Panc1 (cell line): Measurements from ENCODE around the gene CACNA2D4. TPM values are rescaled to one million over a fixed set of nuclear protein-coding genes. Genes with fewer than 3 reads are reported as not detected.

Experiments used
- ATAC-seq: fragments of 200-7000 bp; cut with Tn5 transposase; 2 replicates; pipeline ENCODE4 v1.9.1; 2020; ENCODE audit warnings: mild to moderate bottlenecking, moderate library complexity
- BruUV-seq: library from RNA; stranded (reverse); fragments of 400-500 nt; replicated peaks from 2 replicates; lab custom pipeline; 2021; lab: Mats Ljungman, UMichigan
- CTCF ChIA-PET: fragments of 300-600 bp; sonication (Branson Sonifier 250); formaldehyde crosslinking; loops from one replicate; lab custom pipeline; 2022; ENCODE audit warnings: antibody characterized with exemption; lab: Charles Lee
- POLR2A ChIA-PET: fragments of 300-600 bp; sonication (Branson Sonifier 250); formaldehyde crosslinking; loops from one replicate; lab custom pipeline; 2022; ENCODE audit warnings: antibody characterized with exemption; lab: Charles Lee
- DNase-seq: peaks from one replicate; pipeline ENCODE4 v3.0.0-alpha.2; 2010; ENCODE audit warnings: low read depth, low spot score
- H3K27ac ChIP-seq: 2 replicates; pipeline ENCODE4 v1.5.1; 2011; ENCODE audit warnings: mild to moderate bottlenecking, low read length, inconsistent platforms
- H3K27me3 ChIP-seq: fragments of 200-500 bp; sonication (Bioruptor generic); 2 replicates; pipeline ENCODE4 v1.6.0; 2014; ENCODE audit warnings: low read length, inconsistent platforms; ENCODE audit not compliant: control insufficient read depth, insufficient read depth
- H3K36me3 ChIP-seq: fragments of 200-500 bp; sonication (Bioruptor generic); 2 replicates; pipeline ENCODE4 v1.5.1; 2014; ENCODE audit warnings: inconsistent platforms, mild to moderate bottlenecking, low read length, moderate library complexity; ENCODE audit not compliant: control insufficient read depth, insufficient read depth
- H3K4me1 ChIP-seq: 2 replicates; pipeline ENCODE4 v1.5.1; 2011; ENCODE audit warnings: inconsistent platforms, mild to moderate bottlenecking, low read length, moderate library complexity; ENCODE audit not compliant: control insufficient read depth, insufficient read depth
- H3K4me3 ChIP-seq, 2 experiments: 2 replicates each; pipeline ENCODE4 v1.5.1; 2011 to 2012; ENCODE audit warnings: low read depth in 2 of 2, low read length in 2 of 2, mild to moderate bottlenecking in 2 of 2, inconsistent platforms in 1 of 2, moderate library complexity in 1 of 2
- H3K9me3 ChIP-seq: fragments of 200-500 bp; sonication (Bioruptor generic); 2 replicates; pipeline ENCODE4 v1.5.1; 2014; ENCODE audit warnings: low read depth, mild to moderate bottlenecking, inconsistent platforms, low read length, moderate library complexity; ENCODE audit not compliant: control insufficient read depth, insufficient read depth
- CTCF ChIP-seq: fragments of 450-650 bp; IDR thresholded peaks from 2 replicates; pipeline ENCODE4 v1.5.1; 2017; ENCODE audit warnings: mild to moderate bottlenecking
- POLR2AphosphoS5 ChIP-seq: IDR thresholded peaks from 2 replicates; pipeline ENCODE4 v1.6.1; 2012; ENCODE audit warnings: mild to moderate bottlenecking, low read depth, low read length, moderate library complexity
- SIN3A ChIP-seq: IDR thresholded peaks from 2 replicates; pipeline ENCODE4 v1.6.1; 2012; ENCODE audit warnings: low read depth, mild to moderate bottlenecking, low read length, moderate library complexity, borderline replicate concordance; ENCODE audit not compliant: insufficient read depth
- TCF7L2 ChIP-seq: IDR thresholded peaks from 2 replicates; pipeline ENCODE4 v1.6.1; 2011; ENCODE audit warnings: mild to moderate bottlenecking, low read depth, low read length, inconsistent platforms
- in situ Hi-C: cut with HindIII; loops from 2 replicates; pipeline ENCODE4 v1.10.0; 2016; ENCODE audit warnings: low sequenced_read_pairs, low pct_unique_long_range_greater_than_20kb
- intact Hi-C: fragments of 100-400 bp; cut with micrococcal nuclease; formaldehyde crosslinking; loops from one replicate; pipeline ENCODE4 v1.10.0; 2022; ENCODE audit not compliant: unreplicated experiment
- total RNA-seq: library from RNA; stranded (reverse); gene quantifications from one replicate; pipeline ENCODE4 v1.2.1, GENCODE V29; 2021; ENCODE audit not compliant: unreplicated experiment
- TF ChIP-seq, protein P1 (sequence below), 2 experiments: IDR thresholded peaks; 2 replicates each; pipeline ENCODE4 v1.6.1; 2011 to 2012; ENCODE audit warnings: low read depth in 2 of 2, control low read depth in 1 of 2, low read length in 1 of 2, mild to moderate bottlenecking in 1 of 2, moderate library complexity in 1 of 2; ENCODE audit not compliant: insufficient read depth in 1 of 2

The CACNA2D4 gene
- total RNA-seq, 1 experiment from 2014 or later = 0.15 TPM

DNA sequence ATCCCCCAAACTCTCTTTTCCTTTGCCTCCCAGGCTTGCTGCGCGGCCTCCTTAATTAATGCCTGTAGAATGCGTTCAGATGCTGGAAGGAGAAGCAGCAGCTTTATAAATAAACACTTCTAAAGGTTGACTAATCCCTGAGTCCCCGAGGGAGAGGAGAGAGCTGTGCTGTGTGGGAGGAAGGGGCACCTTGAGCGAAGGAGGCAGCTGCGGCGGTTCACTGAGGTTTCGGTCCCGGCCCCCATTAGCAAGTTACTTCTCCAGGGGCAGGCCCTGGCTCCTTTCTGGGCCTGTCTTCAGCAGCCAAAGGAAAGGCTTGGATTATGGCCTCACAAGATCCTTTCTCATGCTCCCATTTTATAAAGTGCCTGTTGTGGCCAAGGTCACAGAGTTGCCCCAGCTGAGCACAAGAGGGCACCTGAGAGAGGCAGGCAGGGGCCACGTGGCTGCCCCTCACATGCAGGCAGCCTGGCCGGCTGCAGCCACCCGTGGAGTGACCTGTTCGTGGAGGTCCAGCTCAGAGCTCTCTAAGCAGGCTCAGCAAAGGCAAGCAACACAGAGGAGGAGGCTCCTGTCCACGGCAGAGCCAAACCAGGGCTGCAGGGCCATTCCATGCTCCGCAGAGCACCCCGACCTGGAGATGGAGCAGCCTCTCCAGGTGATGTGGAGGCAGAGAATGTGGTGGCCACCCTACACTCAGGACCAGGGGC, 15.0 kb upstream of the CACNA2D4 start:
- no TSS peak for BruUV-seq
- Histone ChIP-seq H3K4me3 (no peak overlapping the region), H3K27me3 (no peaks in the 10 kb centered on the region), H3K9me3 (no peaks in the 10 kb centered on the region), H3K27ac (no peak overlapping the region), H3K4me1 (peaks cover 3% of the 10 kb centered on the region; the same call in 1 of the 2 replicates), H3K36me3 (no peaks in the 10 kb centered on the region)
- DNase-seq (no peak), ATAC-seq (no peak)
- ChIA-PET CTCF (no interaction called here), POLR2A (no interaction called here)
- intact Hi-C loops (loop anchor here (10.0 kb wide), 1 partner anchor 269 kb away; no protein-coding TSS in a partner anchor), in situ Hi-C loops (no loop called here)
- TF ChIP-seq, protein P1, sequence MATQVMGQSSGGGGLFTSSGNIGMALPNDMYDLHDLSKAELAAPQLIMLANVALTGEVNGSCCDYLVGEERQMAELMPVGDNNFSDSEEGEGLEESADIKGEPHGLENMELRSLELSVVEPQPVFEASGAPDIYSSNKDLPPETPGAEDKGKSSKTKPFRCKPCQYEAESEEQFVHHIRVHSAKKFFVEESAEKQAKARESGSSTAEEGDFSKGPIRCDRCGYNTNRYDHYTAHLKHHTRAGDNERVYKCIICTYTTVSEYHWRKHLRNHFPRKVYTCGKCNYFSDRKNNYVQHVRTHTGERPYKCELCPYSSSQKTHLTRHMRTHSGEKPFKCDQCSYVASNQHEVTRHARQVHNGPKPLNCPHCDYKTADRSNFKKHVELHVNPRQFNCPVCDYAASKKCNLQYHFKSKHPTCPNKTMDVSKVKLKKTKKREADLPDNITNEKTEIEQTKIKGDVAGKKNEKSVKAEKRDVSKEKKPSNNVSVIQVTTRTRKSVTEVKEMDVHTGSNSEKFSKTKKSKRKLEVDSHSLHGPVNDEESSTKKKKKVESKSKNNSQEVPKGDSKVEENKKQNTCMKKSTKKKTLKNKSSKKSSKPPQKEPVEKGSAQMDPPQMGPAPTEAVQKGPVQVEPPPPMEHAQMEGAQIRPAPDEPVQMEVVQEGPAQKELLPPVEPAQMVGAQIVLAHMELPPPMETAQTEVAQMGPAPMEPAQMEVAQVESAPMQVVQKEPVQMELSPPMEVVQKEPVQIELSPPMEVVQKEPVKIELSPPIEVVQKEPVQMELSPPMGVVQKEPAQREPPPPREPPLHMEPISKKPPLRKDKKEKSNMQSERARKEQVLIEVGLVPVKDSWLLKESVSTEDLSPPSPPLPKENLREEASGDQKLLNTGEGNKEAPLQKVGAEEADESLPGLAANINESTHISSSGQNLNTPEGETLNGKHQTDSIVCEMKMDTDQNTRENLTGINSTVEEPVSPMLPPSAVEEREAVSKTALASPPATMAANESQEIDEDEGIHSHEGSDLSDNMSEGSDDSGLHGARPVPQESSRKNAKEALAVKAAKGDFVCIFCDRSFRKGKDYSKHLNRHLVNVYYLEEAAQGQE (IDR thresholded peaks at IDR 0.05; ENCODE audit: insufficient read depth in 1 of 2, low read depth in 2 of 2, low read length in 1 of 2) = no peak
- TF ChIP-seq SIN3A (no peak), POLR2AphosphoS5 (no peak), TCF7L2 (no peak), CTCF (no peak)

DNA sequence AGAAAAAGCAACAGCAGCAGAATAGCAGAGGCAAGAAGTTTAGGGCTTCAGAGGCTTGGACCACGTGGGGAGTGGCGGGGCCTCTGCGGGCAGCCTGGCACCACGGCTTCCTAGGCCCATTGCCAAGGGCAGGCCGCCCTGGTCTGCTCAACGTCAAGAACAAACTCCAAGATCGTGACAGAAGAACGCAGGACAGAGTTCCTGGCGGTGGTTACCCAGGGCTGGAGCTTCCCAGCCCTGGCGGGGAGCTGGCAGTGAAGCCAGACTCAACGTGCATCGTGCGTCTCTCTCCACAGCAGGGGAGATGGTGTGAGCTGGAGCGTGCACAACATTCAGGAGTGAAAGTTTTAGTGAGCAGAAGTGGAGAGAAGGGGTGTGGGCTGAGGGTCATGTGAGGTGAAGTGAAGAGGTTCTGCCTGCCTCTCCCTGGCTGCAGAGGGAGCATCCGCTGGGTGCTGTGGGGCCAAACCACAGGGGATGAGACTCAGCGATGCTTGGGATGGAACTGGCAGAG, 13.9 kb upstream of the CACNA2D4 start:
- H3K36me3 ChIP-seq = no peaks in the 10 kb centered on the region
- no peak overlapping the region for H3K4me3 ChIP-seq
- no peak for DNase-seq
- intact Hi-C loops (loop anchor here (10.0 kb wide), 1 partner anchor 268 kb away; no protein-coding TSS in a partner anchor), in situ Hi-C loops (no loop called here)
- 0 out of 2 replicates have a peak, but pooled peaks have one; percentile 26 for ATAC-seq
- TF ChIP-seq TCF7L2 (no peak), SIN3A (no peak), POLR2AphosphoS5 (no peak), CTCF (no peak)
- TF ChIP-seq, protein P1 (IDR thresholded peaks at IDR 0.05; ENCODE audit: insufficient read depth in 1 of 2, low read depth in 2 of 2, low read length in 1 of 2) = no peak
- no peaks in the 10 kb centered on the region for H3K9me3 ChIP-seq
- ChIA-PET POLR2A (no interaction called here), CTCF (no interaction called here)
- no peak overlapping the region for H3K27ac ChIP-seq
- no peaks in the 10 kb centered on the region for H3K27me3 ChIP-seq
- BruUV-seq = no TSS peak
- peaks cover 3% of the 10 kb centered on the region; the same call in 1 of the 2 replicates for H3K4me1 ChIP-seq
